ENCODE results near the gene OPCML. TPM values are rescaled to one million over a fixed set of nuclear protein-coding genes. Genes with fewer than 3 reads are reported as not detected.

Gene OPCML
- total RNA-seq, 2 donors from 2014 or later: 0.04 TPM; not detected in 1

DNA sequence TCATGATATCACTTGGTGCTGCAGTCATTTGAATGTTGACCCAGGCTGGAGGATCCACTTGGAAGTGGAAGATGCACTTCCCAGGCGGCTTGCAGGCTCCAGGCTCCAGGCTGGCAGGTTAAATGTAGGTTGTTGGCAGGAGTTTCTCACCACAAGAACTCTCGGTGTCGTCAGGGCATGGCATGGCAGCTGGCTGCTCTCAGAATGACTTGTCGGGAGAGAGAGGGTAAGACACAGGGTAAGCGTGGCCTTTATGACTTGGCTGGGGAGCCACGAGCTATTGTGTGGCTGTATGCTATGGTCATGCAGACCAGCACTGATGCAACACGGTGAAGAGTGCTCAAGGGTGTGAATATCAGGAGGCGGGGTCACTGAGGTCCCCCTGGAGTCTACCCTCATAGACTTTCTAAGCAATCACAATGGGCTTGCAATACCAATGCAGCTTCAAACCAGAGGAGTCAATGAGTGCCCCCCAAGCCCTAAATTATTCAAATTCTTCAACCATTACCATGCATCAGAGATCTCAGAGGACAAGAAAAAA, 1027.7 kb downstream of the OPCML start:
- Histone ChIP-seq H3K4me3 (no peak overlapping the region), H3K27me3 (no peaks in the 10 kb centered on the region), H3K27ac (no peak overlapping the region), H3K9me3 (peaks cover 0 to 8% of the 10 kb centered on the region in 2 donors), H3K4me1 (no peaks in the 10 kb centered on the region), H3K36me3 (no peaks in the 10 kb centered on the region)
- DNase-seq (ENCODE audit: low spot score): no peak
- TF ChIP-seq, protein P1, sequence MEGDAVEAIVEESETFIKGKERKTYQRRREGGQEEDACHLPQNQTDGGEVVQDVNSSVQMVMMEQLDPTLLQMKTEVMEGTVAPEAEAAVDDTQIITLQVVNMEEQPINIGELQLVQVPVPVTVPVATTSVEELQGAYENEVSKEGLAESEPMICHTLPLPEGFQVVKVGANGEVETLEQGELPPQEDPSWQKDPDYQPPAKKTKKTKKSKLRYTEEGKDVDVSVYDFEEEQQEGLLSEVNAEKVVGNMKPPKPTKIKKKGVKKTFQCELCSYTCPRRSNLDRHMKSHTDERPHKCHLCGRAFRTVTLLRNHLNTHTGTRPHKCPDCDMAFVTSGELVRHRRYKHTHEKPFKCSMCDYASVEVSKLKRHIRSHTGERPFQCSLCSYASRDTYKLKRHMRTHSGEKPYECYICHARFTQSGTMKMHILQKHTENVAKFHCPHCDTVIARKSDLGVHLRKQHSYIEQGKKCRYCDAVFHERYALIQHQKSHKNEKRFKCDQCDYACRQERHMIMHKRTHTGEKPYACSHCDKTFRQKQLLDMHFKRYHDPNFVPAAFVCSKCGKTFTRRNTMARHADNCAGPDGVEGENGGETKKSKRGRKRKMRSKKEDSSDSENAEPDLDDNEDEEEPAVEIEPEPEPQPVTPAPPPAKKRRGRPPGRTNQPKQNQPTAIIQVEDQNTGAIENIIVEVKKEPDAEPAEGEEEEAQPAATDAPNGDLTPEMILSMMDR (IDR thresholded peaks at IDR 0.05): no peak

DNA sequence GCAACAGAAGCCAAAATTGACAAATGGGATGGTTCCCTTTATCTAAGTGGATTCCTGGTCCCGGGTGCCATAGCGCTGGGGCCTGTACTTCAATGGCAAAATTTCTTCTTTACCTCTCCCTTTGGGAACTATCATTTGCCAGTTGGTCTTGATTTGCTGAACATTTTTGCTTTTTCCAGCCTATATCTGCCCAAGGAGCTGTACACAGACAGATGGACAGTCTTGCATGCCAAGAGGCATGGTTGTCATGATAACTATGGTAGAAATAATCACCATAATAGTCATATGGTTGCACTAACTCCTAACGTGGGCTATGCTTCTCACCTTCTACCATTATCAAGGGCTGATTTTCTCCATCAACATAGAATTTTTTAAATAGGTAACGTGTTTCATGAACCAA, 1030.9 kb downstream of the OPCML start:
- H3K36me3 ChIP-seq: no peaks in the 10 kb centered on the region
- TF ChIP-seq, protein P1 (IDR thresholded peaks at IDR 0.05): no peak
- no peak overlapping the region for H3K27ac ChIP-seq
- H3K27me3 ChIP-seq: no peaks in the 10 kb centered on the region
- no peaks in the 10 kb centered on the region for H3K9me3 ChIP-seq
- H3K4me1 ChIP-seq: no peaks in the 10 kb centered on the region
- H3K4me3 ChIP-seq: no peak overlapping the region
- no peak for DNase-seq (ENCODE audit: low spot score)

DNA sequence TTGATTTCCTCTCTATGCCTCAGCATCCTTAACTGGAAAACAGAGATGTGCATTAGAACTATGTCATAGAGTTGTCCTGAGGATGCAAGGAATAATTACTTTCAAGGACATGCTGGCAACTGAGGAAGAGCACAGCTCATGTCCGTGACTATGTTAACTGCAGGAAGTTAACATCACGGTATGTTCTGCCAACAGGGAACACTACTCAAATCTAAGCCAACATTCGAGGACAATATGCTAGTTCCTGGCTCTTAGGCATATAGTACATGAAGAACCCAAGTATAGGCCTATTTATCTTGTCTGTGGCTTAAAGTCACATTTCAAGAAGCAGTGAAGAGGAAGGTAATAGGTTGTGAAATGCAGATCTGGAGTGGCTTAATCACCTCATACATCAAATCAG, 1032.6 kb downstream of the OPCML start:
- H3K9me3 ChIP-seq: no peaks in the 10 kb centered on the region
- no peaks in the 10 kb centered on the region for H3K4me1 ChIP-seq
- no peak overlapping the region for H3K27ac ChIP-seq
- no peaks in the 10 kb centered on the region for H3K36me3 ChIP-seq
- no peak overlapping the region for H3K4me3 ChIP-seq
- TF ChIP-seq, protein P1 (IDR thresholded peaks at IDR 0.05): no peak
- no peak for DNase-seq (ENCODE audit: low spot score)
- no peaks in the 10 kb centered on the region for H3K27me3 ChIP-seq

DNA sequence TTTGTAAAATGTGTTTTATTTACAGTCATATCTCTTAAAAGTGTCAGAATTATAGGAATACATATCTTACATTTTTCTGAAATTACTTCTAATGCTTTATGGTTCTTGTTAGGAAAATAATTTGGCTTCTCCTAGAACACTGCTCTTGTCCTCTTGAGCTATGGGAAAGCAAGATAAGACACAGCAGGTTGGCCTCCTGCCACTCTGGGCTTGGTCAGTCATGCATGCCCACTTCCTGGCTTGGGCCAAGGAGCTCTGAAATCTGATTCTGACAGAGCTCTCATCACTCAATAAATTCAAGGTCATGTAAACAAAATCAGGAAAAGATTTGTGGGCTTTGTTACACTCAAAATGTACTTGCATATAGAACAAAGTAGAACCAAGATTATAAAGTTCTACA, 1036.0 kb downstream of the OPCML start:
- Histone ChIP-seq H3K4me3 (no peak overlapping the region), H3K36me3 (no peaks in the 10 kb centered on the region), H3K4me1 (no peaks in the 10 kb centered on the region), H3K27ac (no peak overlapping the region), H3K9me3 (no peaks in the 10 kb centered on the region), H3K27me3 (no peaks in the 10 kb centered on the region)
- DNase-seq (ENCODE audit: low spot score): no peak
- TF ChIP-seq, protein P1 (IDR thresholded peaks at IDR 0.05): no peak

DNA sequence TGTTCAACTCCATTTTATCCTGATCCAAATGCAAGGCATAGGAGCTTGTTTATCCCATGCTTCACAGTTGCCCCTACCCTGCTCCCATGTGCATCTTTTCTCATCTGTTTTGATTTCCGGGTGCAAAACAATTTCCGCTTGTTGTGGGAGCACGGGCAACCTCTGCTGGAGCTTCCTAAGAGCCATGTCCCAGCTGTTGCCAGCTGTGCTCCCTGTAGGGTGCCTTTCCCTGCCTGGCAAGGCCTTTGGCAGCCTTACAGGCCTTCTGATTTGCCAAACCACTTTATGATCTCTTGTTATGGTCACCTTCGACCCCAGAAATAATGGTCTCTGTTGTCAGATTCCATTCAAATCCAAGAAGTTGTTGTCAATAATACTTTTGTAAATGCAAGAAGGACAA, 1038.5 kb downstream of the OPCML start:
- H3K27ac ChIP-seq: no peak overlapping the region
- no peaks in the 10 kb centered on the region for H3K27me3 ChIP-seq
- TF ChIP-seq, protein P1 (IDR thresholded peaks at IDR 0.05): no peak
- no peak overlapping the region for H3K4me3 ChIP-seq
- H3K4me1 ChIP-seq: no peaks in the 10 kb centered on the region
- no peak for DNase-seq (ENCODE audit: low spot score)
- no peaks in the 10 kb centered on the region for H3K36me3 ChIP-seq
- H3K9me3 ChIP-seq: no peaks in the 10 kb centered on the region

DNA sequence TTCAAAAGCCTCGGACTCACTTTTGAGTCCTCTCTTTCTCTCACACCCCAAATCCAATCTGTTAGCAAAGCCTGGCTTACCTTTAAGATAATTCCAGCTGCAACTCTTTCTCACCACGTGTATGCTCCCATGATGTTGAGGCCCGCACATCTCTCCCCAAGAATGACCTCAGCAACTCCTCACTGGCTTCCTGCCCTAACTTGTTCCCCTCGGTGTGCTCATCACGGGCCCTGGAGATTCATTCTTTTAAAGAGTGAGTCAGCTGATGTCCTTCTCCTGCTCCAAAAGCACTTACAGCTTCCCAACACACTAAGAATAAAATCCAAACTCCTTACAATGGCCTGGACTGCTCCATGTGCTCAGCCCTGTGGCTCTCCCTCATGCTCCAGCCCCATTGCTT, 1041.3 kb downstream of the OPCML start:
- H3K36me3 ChIP-seq: no peaks in the 10 kb centered on the region
- DNase-seq (ENCODE audit: low spot score): no peak
- peaks cover 0 to 4% of the 10 kb centered on the region in 2 donors for H3K9me3 ChIP-seq
- H3K4me1 ChIP-seq: no peaks in the 10 kb centered on the region
- TF ChIP-seq, protein P1 (IDR thresholded peaks at IDR 0.05): no peak
- H3K4me3 ChIP-seq: no peak overlapping the region
- no peaks in the 10 kb centered on the region for H3K27me3 ChIP-seq
- H3K27ac ChIP-seq: no peak overlapping the region
